ENCODE data around the gene CCDC142.

Gene CCDC142, protein sequence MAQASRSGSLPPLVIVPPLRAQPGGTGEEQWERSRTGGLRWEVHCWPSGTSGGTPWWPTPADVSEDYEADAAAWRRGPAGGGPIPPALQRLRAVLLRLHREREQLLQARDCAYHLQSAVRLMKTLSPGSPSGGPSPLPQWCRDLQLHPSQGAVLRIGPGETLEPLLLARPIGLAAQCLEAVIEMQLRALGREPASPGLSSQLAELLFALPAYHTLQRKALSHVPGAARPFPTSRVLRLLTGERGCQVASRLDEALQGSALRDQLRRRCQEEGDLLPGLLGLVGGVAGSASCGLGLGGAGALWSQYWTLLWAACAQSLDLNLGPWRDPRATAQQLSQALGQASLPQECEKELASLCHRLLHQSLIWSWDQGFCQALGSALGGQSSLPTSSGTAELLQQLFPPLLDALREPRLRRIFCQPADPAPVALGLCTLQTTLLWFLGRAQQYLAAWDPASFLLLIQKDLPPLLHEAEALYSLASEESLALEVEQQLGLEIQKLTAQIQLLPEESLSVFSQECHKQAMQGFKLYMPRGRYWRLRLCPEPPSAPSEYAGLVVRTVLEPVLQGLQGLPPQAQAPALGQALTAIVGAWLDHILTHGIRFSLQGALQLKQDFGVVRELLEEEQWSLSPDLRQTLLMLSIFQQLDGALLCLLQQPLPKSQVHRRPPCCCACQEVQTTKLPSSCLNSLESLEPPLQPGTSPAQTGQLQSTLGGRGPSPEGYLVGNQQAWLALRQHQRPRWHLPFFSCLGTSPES

DNA sequence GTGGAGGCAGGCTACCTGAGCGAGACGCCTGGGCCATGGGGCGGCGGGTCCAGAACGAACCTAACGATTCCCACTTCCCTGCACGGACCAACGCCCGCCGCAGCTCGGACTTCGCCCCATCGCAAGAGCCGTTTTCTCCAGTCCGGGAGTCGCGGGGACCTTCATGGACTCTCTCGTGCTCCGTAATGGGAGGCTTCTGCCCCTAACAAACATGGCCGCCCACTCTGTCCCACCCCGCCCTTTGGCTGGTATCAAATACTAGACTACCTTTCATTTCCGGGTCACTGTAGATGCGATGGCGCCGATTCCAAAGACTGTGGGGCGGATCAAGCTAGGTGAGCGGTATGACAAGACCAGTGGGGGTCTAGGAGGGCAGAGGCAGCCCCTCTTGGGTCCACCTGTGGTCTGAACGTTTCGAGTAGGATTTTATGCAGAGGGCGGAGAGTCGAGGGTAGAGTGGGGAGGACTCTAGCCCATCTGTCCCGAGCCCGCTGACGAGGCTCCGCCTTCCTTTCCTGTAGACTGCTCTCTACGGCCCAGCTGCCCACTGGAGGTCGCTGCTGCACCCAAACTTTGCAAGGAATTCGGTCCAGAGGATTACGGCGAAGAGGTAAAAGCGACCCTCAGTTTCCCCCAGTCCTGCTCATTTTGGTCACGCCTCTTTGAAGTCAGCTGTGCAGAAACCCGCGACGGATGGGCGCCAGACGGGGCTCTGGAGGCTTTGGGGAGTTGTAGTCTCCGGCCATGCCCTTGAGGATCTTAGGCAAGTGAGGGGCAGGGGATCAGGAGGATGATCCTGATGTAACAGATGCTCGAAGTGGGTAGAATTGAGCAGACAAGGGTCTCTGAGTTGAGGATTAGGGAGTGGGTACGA is at the start of gene CCDC142, which contains the start of gene TTC31:
Gene CCDC142 (minus strand): TSS at position 198 of the 874 bp plus-strand sequence. CDS start 161 bp downstream, at position 37.
Gene TTC31 (plus strand): TSS at position 281 of the 874 bp plus-strand sequence. CDS start 15 bp downstream, at position 296.
- peak; percentile 97 for DNase-seq (ENCODE audit: low spot score)

- DNase-seq (ENCODE audit: low spot score): peak; percentile 50
Observed at GRCh38 chr2:74532222-74532621, 49.4 kb upstream of the CCDC142 start.

GRCh38 chr2:74531666-74532065 is 48.9 kb upstream of the CCDC142 start:
- no peak for DNase-seq (ENCODE audit: low spot score)

DNA sequence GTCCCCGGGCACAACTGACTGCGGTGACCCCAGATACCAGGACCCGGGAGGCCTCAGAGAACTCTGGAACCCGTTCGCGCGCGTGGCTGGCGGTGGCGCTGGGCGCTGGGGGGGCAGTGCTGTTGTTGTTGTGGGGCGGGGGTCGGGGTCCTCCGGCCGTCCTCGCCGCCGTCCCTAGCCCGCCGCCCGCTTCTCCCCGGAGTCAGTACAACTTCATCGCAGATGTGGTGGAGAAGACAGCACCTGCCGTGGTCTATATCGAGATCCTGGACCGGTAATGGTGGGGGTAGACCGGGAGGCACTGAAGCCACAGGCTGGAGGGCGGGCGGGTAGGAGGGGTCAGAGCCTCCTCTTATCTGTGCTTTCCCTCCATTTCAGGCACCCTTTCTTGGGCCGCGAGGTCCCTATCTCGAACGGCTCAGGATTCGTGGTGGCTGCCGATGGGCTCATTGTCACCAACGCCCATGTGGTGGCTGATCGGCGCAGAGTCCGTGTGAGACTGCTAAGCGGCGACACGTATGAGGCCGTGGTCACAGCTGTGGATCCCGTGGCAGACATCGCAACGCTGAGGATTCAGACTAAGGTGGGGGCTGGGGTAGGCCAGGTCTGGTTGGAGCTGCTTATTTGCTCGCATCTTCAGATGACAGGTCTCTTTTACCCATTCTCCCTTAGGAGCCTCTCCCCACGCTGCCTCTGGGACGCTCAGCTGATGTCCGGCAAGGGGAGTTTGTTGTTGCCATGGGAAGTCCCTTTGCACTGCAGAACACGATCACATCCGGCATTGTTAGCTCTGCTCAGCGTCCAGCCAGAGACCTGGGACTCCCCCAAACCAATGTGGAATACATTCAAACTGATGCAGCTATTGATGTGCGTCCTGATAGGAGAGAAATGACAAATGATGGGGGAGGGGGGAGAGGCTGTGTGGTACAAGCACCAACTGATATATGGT is 47.7 kb upstream of the CCDC142 start:
- DNase-seq (ENCODE audit: low spot score): peak; percentile 58

GRCh38 chr2:74529357-74530238 is 46.8 kb upstream of the CCDC142 start, which contains the start of the genes AUP1 and HTRA2:
TSS of gene AUP1 (minus strand) at chr2:74529706. CDS start at chr2:74529629, 77 bp downstream.
TSS of gene HTRA2 (plus strand) at chr2:74529933. CDS start at chr2:74530007, 74 bp downstream.
- peak; percentile 99 for DNase-seq (ENCODE audit: low spot score)

GRCh38 chr2:74528600-74529356 is 46.0 kb upstream of the CCDC142 start:
- no peak for DNase-seq (ENCODE audit: low spot score)

DNA sequence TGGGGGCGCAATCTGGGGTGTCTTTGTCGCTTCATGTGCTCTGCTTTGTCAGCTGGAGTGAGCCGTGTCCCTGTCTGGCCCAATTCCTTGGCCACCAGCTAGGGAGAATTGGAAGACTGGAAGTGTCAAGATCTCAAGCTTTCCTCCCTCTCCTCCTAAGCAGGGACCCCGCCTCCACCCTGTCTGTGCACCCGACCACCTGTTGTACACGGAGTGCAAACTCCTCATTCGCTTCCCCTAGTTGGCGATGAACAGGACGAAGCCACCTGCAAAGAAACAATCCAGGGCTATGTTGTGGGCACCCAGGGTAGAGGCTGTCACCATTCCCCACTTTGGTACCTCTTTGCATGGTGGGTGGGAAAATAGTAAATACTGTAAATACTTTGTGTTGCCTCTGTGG is 44.9 kb upstream of the CCDC142 start:
- DNase-seq (ENCODE audit: low spot score): no peak

DNA sequence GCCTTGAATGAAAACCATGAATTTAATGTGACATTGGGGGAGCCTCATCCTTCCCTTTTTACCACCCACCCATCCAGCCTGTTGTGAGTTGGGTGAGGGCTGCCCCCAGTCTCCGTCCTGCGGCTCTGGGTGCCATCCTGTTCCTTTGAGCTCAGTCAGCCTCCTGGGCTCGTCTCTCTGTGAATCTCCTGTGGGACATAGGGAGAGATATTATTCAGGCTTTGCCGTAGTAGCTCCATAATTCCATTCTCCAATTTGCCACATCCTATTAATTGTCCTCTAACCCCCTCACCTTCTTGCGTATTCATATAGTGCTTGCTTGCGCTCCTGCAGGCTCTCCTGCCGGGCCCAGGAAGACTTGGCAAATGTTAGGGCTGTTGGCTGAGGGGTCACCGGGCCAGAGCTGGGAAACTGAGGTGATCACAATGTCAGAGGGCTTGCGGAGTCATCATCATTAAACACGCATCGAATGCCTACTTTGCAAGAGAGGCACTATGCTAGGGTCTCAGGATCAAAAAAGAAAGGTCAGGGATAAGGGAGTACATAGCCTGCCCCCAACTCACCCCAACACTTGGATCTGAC is 43.9 kb upstream of the CCDC142 start:
- DNase-seq (ENCODE audit: low spot score): no peak

GRCh38 chr2:74525717-74526648 is 43.2 kb upstream of the CCDC142 start, which contains the start of gene DQX1:
TSS of gene DQX1 (minus strand) at chr2:74526231. CDS start at chr2:74525729, 502 bp downstream.
- DNase-seq (ENCODE audit: low spot score): peak; percentile 39

- no peak for DNase-seq (ENCODE audit: low spot score)
Observed at GRCh38 chr2:74524955-74525716, 42.3 kb upstream of the CCDC142 start.

- no peak for DNase-seq (ENCODE audit: low spot score)
Observed at GRCh38 chr2:74524005-74524404, 41.2 kb upstream of the CCDC142 start.

DNA sequence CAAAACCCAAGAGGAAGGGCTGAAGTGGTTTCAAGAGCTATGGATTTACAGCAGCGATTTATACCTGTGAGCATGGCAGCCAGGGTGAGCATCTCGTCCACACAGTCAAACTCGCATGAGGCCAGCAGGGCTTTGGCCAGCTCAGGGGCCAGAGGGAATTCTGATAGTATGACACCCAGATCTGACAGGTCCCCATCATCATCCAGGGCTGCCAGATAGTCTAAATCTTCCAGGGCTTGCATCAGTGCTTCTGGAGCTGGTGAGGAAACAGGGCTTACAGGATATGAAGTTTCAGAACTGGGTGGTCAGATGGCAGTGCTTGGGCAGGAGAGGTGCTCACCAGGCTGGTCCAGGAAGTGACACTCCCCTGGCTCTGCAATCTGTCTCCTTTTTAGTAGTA is 39.7 kb upstream of the CCDC142 start:
- no peak for DNase-seq (ENCODE audit: low spot score)

- DNase-seq (ENCODE audit: low spot score): no peak
Observed at GRCh38 chr2:74516650-74517049, 33.9 kb upstream of the CCDC142 start.

- DNase-seq (ENCODE audit: low spot score): peak; percentile 29
Observed at GRCh38 chr2:74515981-74516633, 33.3 kb upstream of the CCDC142 start.

GRCh38 chr2:74515271-74515980 is 32.6 kb upstream of the CCDC142 start:
- DNase-seq (ENCODE audit: low spot score): no peak

Data from Ammon's horn (tissue), 1 donor.